GM08714 (cell line): Measurements from ENCODE around the gene UBE2I.

ENCODE experiments used
- H3K4me3 ChIP-seq: fragments of 200-500 bp; sonication (Bioruptor generic); 2 replicates; pipeline ENCODE4 v1.5.1; 2014; ENCODE audit warnings: mild to moderate bottlenecking, low read length, inconsistent platforms
- ZNF274 ChIP-seq: IDR thresholded peaks from 2 replicates; pipeline ENCODE4 v1.6.1; 2012; ENCODE audit warnings: mild to moderate bottlenecking, low read depth, low read length

Gene UBE2I

DNA sequence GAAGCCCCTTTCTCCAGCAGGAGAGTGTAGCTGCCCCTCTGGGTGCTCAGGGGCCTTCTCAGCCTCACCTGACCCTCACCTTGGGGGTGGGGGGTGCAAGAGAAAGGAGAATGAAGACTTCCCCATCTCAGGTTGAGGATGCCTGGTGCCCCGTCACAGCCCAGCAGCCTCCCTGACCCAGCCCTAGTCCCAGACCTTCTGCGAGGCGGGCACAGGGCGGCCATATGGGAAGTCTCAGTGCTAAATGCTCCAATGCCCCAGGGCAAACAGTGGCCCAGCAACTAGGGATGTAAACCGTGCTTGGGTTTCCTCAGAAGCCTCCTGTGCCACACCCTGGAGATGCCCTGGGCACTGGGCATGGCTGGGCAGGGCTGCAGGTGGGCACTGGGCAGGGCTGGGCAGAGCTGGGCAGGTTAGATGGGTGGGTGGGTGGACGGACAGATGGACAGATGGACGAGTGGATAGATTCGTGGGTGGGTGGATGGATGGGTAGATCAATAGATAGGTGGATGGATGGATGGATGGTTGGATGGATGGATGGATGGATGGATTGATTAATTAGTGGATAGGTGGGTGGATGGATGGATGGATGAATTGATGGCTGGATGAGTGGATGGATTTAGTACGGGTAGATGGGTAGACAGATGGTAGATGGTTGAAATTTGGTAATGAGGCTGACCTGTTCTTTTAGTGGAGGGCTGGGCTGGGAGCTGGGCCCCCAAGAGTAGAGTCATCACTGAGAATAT, 36.8 kb upstream of the UBE2I start:
- no peak for TF ChIP-seq ZNF274
- H3K4me3 ChIP-seq = no peak overlapping the region

DNA sequence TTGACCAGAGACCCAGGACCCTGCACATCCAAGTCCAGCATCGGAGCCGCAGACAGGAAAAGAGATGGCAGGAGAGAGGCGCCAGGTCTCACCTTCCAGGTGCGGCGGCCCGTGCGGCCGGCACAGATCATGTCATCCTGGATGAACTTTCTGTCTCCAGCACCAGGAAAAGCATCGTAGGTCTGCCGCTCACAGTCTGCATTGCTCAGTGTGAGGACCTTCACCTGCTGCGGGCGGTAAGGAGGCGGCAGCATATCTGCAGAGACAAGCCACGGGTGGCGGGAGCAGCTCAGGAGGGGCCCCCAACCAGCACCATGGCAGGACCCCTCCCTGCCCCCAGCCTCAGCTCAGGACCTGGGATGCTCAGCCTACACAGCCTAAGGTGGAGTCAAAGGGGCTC, 35.6 kb upstream of the UBE2I start:
- TF ChIP-seq ZNF274 = no peak
- H3K4me3 ChIP-seq = no peak overlapping the region

DNA sequence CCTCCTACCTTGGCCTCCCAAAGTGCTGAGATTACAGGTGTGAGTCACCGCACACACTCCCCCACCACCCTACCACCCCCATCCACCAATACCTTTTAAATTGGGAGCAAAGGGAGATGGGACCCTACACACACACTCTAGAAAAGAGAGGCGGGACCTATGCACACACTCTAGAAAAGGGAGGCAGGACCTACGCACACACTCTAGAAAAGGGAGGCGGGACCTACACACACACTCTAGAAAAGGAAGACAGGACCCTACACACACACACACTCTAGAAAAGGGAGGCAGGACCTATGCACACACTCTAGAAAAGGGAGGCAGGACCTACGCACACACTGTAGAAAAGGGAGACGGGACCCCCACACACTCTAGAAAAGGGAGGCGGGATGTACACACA, 34.7 kb upstream of the UBE2I start:
- no peak for TF ChIP-seq ZNF274
- no peak overlapping the region for H3K4me3 ChIP-seq

GRCh38 chr16:1275791-1276579, 33.5 kb upstream of the UBE2I start:
- TF ChIP-seq ZNF274 = no peak
- no peak overlapping the region for H3K4me3 ChIP-seq

DNA sequence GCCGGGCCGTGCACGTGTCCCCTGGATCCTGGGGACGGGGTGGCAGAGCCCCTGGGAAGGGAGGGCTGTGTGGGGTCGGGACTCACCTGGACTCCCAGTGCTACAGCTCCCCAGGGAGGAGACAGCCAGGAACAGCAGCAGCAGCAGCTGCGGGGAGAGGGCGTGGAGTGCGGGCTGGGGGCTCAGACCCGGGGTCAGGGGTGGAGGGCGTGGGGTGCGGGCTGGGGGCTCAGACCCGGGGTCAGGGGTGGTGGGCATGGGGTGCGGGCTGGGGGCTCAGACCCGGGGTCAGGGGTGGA, 32.9 kb upstream of the UBE2I start:
- no peak for TF ChIP-seq ZNF274
- no peak overlapping the region for H3K4me3 ChIP-seq

DNA sequence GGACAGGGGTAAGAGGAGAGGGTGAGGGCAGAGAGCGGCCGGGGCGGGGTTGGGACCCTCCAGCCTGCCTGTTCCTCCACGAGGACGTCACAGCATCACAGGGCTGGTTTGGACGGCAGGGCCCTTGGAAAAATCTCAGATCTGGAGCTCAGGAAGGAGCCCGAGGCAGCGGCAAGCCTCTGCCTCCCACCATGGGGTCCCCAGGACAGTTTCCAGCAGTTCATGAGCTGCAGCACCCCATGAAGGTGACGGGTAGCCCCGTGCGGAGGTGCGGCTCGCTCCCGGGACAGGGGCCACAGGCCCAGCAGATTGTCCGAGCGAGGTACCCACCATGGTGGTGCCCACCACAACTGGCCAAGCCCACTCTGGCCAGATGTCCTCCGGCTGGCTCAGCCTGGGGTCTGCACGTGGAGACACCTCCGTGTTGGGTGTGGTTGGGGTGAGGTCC, 32.3 kb upstream of the UBE2I start:
- no peak for TF ChIP-seq ZNF274
- no peak overlapping the region for H3K4me3 ChIP-seq

GRCh38 chr16:1277617-1278282, 31.7 kb upstream of the UBE2I start:
- no peak for TF ChIP-seq ZNF274
- no peak overlapping the region for H3K4me3 ChIP-seq

- H3K4me3 ChIP-seq = no peak overlapping the region
- no peak for TF ChIP-seq ZNF274
Observed at GRCh38 chr16:1278477-1278876, 31.0 kb upstream of the UBE2I start.

DNA sequence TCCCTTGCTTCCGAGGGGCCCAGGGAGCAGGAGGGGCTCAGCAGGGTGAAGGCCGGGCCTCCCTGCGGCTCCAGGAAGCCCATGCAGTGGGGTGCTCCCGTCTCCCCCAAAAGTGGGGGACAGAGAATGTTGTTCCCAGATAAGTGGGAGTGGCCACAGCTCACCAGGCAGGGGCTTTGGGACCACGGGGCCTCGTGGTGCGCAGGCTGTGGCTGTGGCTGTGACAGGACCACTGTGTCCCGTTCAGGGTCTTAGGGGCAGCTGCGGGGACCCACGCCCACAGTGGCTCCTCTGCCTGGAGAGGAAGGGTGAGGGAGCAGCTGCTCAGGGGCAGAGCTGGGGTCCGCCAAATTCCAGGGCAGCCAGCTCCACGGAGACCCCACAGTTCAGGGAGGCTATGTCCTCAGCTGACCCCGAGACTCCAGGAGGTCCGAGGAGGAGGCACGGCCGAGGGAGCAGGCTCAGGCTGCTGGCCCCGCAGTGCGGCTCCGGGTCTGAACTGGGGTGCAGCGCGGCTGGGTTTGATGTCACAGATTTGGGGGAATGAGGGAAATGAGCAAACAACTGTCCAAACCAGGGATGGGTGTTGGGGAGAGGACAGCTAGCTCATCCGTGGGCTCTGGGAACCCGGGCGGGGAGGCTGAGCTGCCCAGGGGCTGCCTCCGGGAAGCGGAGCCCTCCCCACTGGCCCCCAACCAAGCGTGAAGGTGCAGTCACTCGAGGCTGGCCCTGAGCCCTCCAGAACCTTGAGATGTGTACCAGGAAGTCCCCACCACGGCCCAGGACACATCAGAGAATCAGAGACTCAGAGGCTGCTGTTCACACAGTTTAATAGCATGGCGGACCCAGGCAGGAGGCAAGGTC, 30.1 kb upstream of the UBE2I start:
- no peak overlapping the region for H3K4me3 ChIP-seq
- TF ChIP-seq ZNF274 = no peak

DNA sequence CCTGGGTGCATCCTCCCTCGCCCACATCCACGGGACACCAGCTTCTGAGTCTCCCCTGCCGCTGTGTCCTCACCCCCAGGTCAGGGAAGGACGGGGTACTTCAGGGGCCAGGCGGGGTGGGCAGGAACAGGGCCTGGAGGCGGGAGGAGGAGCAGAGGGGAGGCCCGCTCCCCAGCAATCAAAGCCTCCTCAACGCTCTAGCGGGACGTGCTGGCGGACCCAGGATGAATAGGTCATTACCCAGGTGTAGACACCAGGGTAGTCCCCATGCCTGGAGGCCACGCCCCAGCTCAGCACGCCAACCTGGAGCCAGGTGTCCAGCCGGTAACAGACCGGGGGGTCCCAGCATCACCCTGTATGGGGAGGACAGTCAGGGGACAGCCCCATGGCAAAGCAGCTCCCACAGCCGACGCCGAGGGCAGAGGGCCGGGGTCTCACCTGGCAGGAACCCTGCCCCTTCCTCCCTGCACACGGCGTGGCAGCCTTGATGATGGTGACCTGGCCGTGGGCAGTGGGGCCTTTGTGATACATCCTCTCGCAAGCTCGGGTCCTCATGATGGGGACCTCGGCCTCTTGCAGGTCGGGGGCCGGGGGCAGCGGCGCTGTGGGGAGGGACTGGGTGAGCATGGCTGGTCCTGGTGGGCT, 29.4 kb upstream of the UBE2I start:
- no peak overlapping the region for H3K4me3 ChIP-seq
- no peak for TF ChIP-seq ZNF274

DNA sequence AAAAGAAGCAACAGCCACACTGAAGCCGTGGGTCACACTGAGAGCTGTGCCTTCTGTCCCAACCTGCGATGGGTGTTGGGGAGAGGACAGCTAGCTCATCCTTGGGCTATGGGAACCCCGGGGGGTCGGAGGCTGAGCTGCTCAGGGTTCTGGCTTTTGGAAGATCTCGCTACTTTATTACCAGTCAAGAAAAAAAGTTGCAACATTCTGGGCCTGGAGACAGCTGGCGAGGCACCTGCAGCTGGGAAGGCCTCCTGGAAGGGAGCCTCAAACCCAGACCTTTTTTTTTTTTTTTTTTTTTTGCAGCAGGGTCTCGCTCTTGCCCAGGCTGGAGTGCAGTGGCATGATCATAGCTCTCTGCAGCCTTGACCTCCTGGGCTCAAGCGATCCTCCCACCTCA, 28.7 kb upstream of the UBE2I start:
- no peak overlapping the region for H3K4me3 ChIP-seq
- TF ChIP-seq ZNF274 = no peak

GRCh38 chr16:1281517-1281916, 27.9 kb upstream of the UBE2I start:
- no peak overlapping the region for H3K4me3 ChIP-seq
- no peak for TF ChIP-seq ZNF274

GRCh38 chr16:1282324-1282973, 27.0 kb upstream of the UBE2I start:
- no peak overlapping the region for H3K4me3 ChIP-seq
- TF ChIP-seq ZNF274 = no peak
